H9 (cell line): Measurements from ENCODE around the gene SLC9A9. TPM values are rescaled to one million over a fixed set of nuclear protein-coding genes. Genes with fewer than 3 reads are reported as not detected.

ENCODE experiments used
- DNase-seq: peaks from one replicate; pipeline ENCODE4 v3.0.0-alpha.2; 2017
- H2AFZ ChIP-seq: one replicate; pipeline ENCODE4 v1.6.1; 2013; ENCODE audit warnings: mild to moderate bottlenecking, low read length, control low read depth, moderate library complexity
- H2AK5ac ChIP-seq: 2 replicates; pipeline ENCODE4 v1.6.1; 2013; ENCODE audit warnings: low read length, control low read depth, mixed read lengths; ENCODE audit not compliant: insufficient read length
- H2BK120ac ChIP-seq: one replicate; pipeline ENCODE4 v1.6.1; 2013; ENCODE audit warnings: low read depth, mild to moderate bottlenecking, low read length, control low read depth, inconsistent platforms; ENCODE audit not compliant: poor library complexity, severe bottlenecking
- H2BK12ac ChIP-seq: 2 replicates; pipeline ENCODE4 v1.6.1; 2013; ENCODE audit warnings: low read length, control low read depth, mixed read lengths, low read depth; ENCODE audit not compliant: insufficient read length
- H2BK15ac ChIP-seq: 2 replicates; pipeline ENCODE4 v1.6.1; 2013; ENCODE audit warnings: low read depth, low read length, control low read depth
- H2BK20ac ChIP-seq: one replicate; pipeline ENCODE4 v1.6.1; 2013; ENCODE audit warnings: low read depth, mild to moderate bottlenecking, low read length, control low read depth, inconsistent platforms; ENCODE audit not compliant: poor library complexity, severe bottlenecking
- H2BK5ac ChIP-seq: 2 replicates; pipeline ENCODE4 v1.6.1; 2013; ENCODE audit warnings: low read length, control low read depth, mixed read lengths; ENCODE audit not compliant: insufficient read length
- H3K14ac ChIP-seq: 2 replicates; pipeline ENCODE4 v1.6.1; 2013; ENCODE audit warnings: low read length, control low read depth; ENCODE audit not compliant: insufficient read depth
- H3K18ac ChIP-seq: 2 replicates; pipeline ENCODE4 v1.6.1; 2013; ENCODE audit warnings: low read depth, mild to moderate bottlenecking, mixed read lengths, low read length, control low read depth; ENCODE audit not compliant: insufficient read length
- H3K23ac ChIP-seq: 2 replicates; pipeline ENCODE4 v1.6.1; 2013; ENCODE audit warnings: low read length, control low read depth, mixed read lengths, low read depth; ENCODE audit not compliant: insufficient read length
- H3K23me2 ChIP-seq: 2 replicates; pipeline ENCODE4 v1.6.1; 2013; ENCODE audit warnings: low read depth, mild to moderate bottlenecking, mixed read lengths, low read length, control low read depth; ENCODE audit not compliant: insufficient read length, poor library complexity, severe bottlenecking
- H3K27ac ChIP-seq: 2 replicates; pipeline ENCODE4 v1.5.1; 2013; ENCODE audit warnings: low read length, control low read depth, mixed read lengths, low read depth; ENCODE audit not compliant: insufficient read length
- H3K27me3 ChIP-seq: 2 replicates; pipeline ENCODE4 v1.6.1; 2013; ENCODE audit warnings: low read length, control low read depth, inconsistent platforms; ENCODE audit not compliant: insufficient read depth
- H3K4ac ChIP-seq: 2 replicates; pipeline ENCODE4 v1.6.1; 2013; ENCODE audit warnings: low read depth, mild to moderate bottlenecking, control low read depth, inconsistent platforms, low read length, moderate library complexity
- H3K4me1 ChIP-seq: 2 replicates; pipeline ENCODE4 v1.6.1; 2013; ENCODE audit warnings: low read length, control low read depth, inconsistent platforms; ENCODE audit not compliant: insufficient read depth
- H3K4me2 ChIP-seq: 2 replicates; pipeline ENCODE4 v1.6.1; 2013; ENCODE audit warnings: low read length, control low read depth, mixed read lengths; ENCODE audit not compliant: insufficient read length, insufficient read depth
- H3K56ac ChIP-seq: 2 replicates; pipeline ENCODE4 v1.6.1; 2013; ENCODE audit warnings: low read depth, mild to moderate bottlenecking, mixed read lengths, low read length, control low read depth; ENCODE audit not compliant: insufficient read length
- H3K79me1 ChIP-seq: 2 replicates; pipeline ENCODE4 v1.6.1; 2013; ENCODE audit warnings: low read depth, mild to moderate bottlenecking, moderate library complexity, low read length, control low read depth, inconsistent platforms; ENCODE audit not compliant: insufficient read depth, poor library complexity, severe bottlenecking
- H3K79me2 ChIP-seq: 2 replicates; pipeline ENCODE4 v1.6.1; 2013; ENCODE audit warnings: low read length, control low read depth, inconsistent platforms; ENCODE audit not compliant: insufficient read depth
- H3K9ac ChIP-seq: 2 replicates; pipeline ENCODE4 v1.6.1; 2013; ENCODE audit warnings: low read length, control low read depth, mixed read lengths; ENCODE audit not compliant: insufficient read length; ENCODE audit errors: extremely low read depth
- H3K9me3 ChIP-seq: one replicate; pipeline ENCODE4 v1.6.1; 2013; ENCODE audit warnings: low read depth, low read length, inconsistent platforms; ENCODE audit not compliant: control insufficient read depth
- H3T11ph ChIP-seq: one replicate; pipeline ENCODE4 v1.6.1; 2013; ENCODE audit warnings: mild to moderate bottlenecking, low read length, control low read depth, inconsistent platforms
- H4K20me1 ChIP-seq: one replicate; pipeline ENCODE4 v1.6.1; 2013; ENCODE audit not compliant: control insufficient read depth, insufficient read length, insufficient read depth
- H4K5ac ChIP-seq: 2 replicates; pipeline ENCODE4 v1.6.1; 2013; ENCODE audit warnings: low read depth, mild to moderate bottlenecking, mixed read lengths, low read length, control low read depth; ENCODE audit not compliant: insufficient read length
- H4K8ac ChIP-seq: replicated peaks from 2 replicates; pipeline ENCODE4 v1.6.1; 2013; ENCODE audit warnings: low read length, control low read depth, mixed read lengths, low read depth; ENCODE audit not compliant: insufficient read length
- H4K91ac ChIP-seq: 2 replicates; pipeline ENCODE4 v1.6.1; 2013; ENCODE audit warnings: low read depth, mild to moderate bottlenecking, moderate library complexity, mixed read lengths, low read length, control low read depth; ENCODE audit not compliant: insufficient read length
- H3K27ac Mint-ChIP-seq, 3 experiments: 2 replicates in 2 of 3; 3 replicates in 1 of 3; pipeline ENCODE4 v1.8.0; 2020 to 2021; ENCODE audit warnings: mixed read lengths in 3 of 3, mild to moderate bottlenecking in 1 of 3, moderate library complexity in 1 of 3
- H3K27me3 Mint-ChIP-seq: 2 replicates; pipeline ENCODE4 v1.8.0; 2021; ENCODE audit warnings: low read depth, mild to moderate bottlenecking, moderate library complexity, mixed read lengths
- H3K36me3 Mint-ChIP-seq, 3 experiments: 2 replicates in 2 of 3; 3 replicates in 1 of 3; pipeline ENCODE4 v1.8.0; 2020 to 2021; ENCODE audit warnings: low read depth in 3 of 3, mixed read lengths in 3 of 3; ENCODE audit not compliant: insufficient read depth in 1 of 3
- H3K4me1 Mint-ChIP-seq, 2 experiments: 2 replicates each; pipeline ENCODE4 v1.8.0; 2020; ENCODE audit warnings: mixed read lengths in 2 of 2
- H3K4me3 Mint-ChIP-seq, 2 experiments: 2 replicates in 1 of 2; 3 replicates in 1 of 2; pipeline ENCODE4 v1.8.0; 2020 to 2021; ENCODE audit warnings: mild to moderate bottlenecking in 2 of 2, mixed read lengths in 2 of 2, moderate library complexity in 1 of 2
- H3K9me3 Mint-ChIP-seq, 2 experiments: 2 replicates in 1 of 2; 3 replicates in 1 of 2; pipeline ENCODE4 v1.8.0; 2020; ENCODE audit warnings: mild to moderate bottlenecking in 2 of 2, mixed read lengths in 2 of 2, moderate library complexity in 1 of 2
- WGBS: extraction: QIAGEN DNeasy Blood & Tissue Kit; methylation state at CpG from one replicate; pipeline ENCODE4 v1.1.7; 2013; ENCODE audit warnings: missing lambda C conversion rate, low lambda C conversion rate, mixed read lengths; ENCODE audit not compliant: insufficient read length; ENCODE audit errors: extremely low coverage; 5-methylcytosine and 5-hydroxymethylcytosine counted together
- total RNA-seq: library from RNA; stranded (reverse); gene quantifications from 2 replicates; pipeline ENCODE4 v1.2.1, GENCODE V29; 2021
- TF ChIP-seq, protein P1 (sequence below): fragments of 200-600 bp; sonication (generic); conservative IDR thresholded peaks from 3 replicates; pipeline ENCODE4 v1.8.0; 2021; ENCODE audit warnings: antibody characterized with exemption, mild to moderate bottlenecking

SLC9A9 gene
- total RNA-seq, 1 experiment from 2014 or later: 0.35 TPM

DNA sequence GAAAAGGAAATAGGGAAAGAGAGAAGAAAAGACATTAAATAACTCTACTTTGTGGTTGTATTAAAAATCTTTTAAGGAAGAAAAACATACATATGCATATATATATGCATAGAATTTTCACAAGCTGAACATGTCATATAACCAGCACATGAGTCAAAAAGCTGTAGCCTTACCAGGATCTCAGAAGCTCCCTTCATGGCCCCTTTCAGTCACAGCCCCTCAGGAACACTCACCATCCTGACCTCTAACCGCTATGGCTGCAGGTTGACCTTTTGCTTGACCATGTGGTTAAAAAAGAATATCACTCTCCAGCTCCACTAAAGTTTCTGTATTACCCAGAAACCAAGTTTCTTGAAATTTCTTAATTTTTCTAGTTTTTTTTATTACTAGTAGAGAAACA is 625.3 kb downstream of the SLC9A9 start:
- H2BK20ac ChIP-seq: no peak overlapping the region
- H2AK5ac ChIP-seq: no peak overlapping the region
- no peaks in the 10 kb centered on the region for H4K20me1 ChIP-seq
- WGBS: no CpG with 5 or more reads among the region's 1 CpG
- no peaks in the 10 kb centered on the region for H3K27me3 ChIP-seq
- no peak overlapping the region for H2BK15ac ChIP-seq
- DNase-seq: no peak
- H2BK5ac ChIP-seq: no peak overlapping the region
- no peak overlapping the region for H3K14ac ChIP-seq
- H3K27ac ChIP-seq: no peak overlapping the region
- no peak overlapping the region for H2BK12ac ChIP-seq
- no peak overlapping the region for H4K5ac ChIP-seq
- no peak overlapping the region for H3K4me2 ChIP-seq
- H3T11ph ChIP-seq: no peak overlapping the region
- no peak overlapping the region for H3K4ac ChIP-seq
- Mint-ChIP-seq H3K36me3 (no peaks in the 10 kb centered on the region), H3K4me1 (peaks cover 6 to 7% of the 10 kb centered on the region in 2 experiments), H3K27me3 (no peaks in the 10 kb centered on the region), H3K9me3 (no peaks in the 10 kb centered on the region), H3K4me3 (no peak overlapping the region), H3K27ac (no peak overlapping the region)
- H2AFZ ChIP-seq: no peak overlapping the region
- no peaks in the 10 kb centered on the region for H3K79me2 ChIP-seq
- no peak overlapping the region for H3K18ac ChIP-seq
- H3K4me1 ChIP-seq: peaks cover 3% of the 10 kb centered on the region; the same call in 1 of the 2 replicates
- TF ChIP-seq, protein P1, sequence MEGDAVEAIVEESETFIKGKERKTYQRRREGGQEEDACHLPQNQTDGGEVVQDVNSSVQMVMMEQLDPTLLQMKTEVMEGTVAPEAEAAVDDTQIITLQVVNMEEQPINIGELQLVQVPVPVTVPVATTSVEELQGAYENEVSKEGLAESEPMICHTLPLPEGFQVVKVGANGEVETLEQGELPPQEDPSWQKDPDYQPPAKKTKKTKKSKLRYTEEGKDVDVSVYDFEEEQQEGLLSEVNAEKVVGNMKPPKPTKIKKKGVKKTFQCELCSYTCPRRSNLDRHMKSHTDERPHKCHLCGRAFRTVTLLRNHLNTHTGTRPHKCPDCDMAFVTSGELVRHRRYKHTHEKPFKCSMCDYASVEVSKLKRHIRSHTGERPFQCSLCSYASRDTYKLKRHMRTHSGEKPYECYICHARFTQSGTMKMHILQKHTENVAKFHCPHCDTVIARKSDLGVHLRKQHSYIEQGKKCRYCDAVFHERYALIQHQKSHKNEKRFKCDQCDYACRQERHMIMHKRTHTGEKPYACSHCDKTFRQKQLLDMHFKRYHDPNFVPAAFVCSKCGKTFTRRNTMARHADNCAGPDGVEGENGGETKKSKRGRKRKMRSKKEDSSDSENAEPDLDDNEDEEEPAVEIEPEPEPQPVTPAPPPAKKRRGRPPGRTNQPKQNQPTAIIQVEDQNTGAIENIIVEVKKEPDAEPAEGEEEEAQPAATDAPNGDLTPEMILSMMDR: no peak
- H2BK120ac ChIP-seq: no peak overlapping the region
- no peaks in the 10 kb centered on the region for H3K79me1 ChIP-seq
- H3K23ac ChIP-seq: no peak overlapping the region
- H3K56ac ChIP-seq: no peak overlapping the region
- no peak overlapping the region for H3K9ac ChIP-seq
- no peaks in the 10 kb centered on the region for H3K9me3 ChIP-seq
- no peaks in the 10 kb centered on the region for H3K23me2 ChIP-seq
- no peak overlapping the region for H4K8ac ChIP-seq
- no peak overlapping the region for H4K91ac ChIP-seq
